Mammary epithelial cell (primary cell): ENCODE measurements around the gene C18orf63.

Source experiments
- CTCF ChIP-seq, 2 donors: IDR thresholded peaks in 1 of 2; conservative IDR thresholded peaks in 1 of 2; 2 replicates each; pipeline ENCODE4 v1.5.1; 2011 to 2012; ENCODE audit warnings: inconsistent platforms in 2 of 2, low read length in 2 of 2, mild to moderate bottlenecking in 2 of 2, control low read depth in 1 of 2, low read depth in 1 of 2; ENCODE audit not compliant: insufficient read depth in 1 of 2; ENCODE audit errors: extremely low read depth in 1 of 2
- EZH2 ChIP-seq: IDR thresholded peaks from 2 replicates; pipeline ENCODE4 v1.6.1; 2012; ENCODE audit warnings: low read length, inconsistent platforms, borderline replicate concordance

GRCh38 chr18:74266161-74266560 lies 49.5 kb upstream of the C18orf63 start:
- TF ChIP-seq CTCF (conservative IDR thresholded peaks at IDR 0.05 in 1 of 2, IDR thresholded peaks at IDR 0.05 in 1 of 2; ENCODE audit: extremely low read depth in 1 of 2, insufficient read depth in 1 of 2, low read depth in 1 of 2, low read length in 2 of 2) (no peak), EZH2 (no peak)
